ENCODE data around the gene DIP2A. TPM values are rescaled to one million over a fixed set of nuclear protein-coding genes. Genes with fewer than 3 reads are reported as not detected.

DIP2A gene
- polyA plus RNA-seq, 1 donor from 2014 or later: 45.0 TPM

DNA sequence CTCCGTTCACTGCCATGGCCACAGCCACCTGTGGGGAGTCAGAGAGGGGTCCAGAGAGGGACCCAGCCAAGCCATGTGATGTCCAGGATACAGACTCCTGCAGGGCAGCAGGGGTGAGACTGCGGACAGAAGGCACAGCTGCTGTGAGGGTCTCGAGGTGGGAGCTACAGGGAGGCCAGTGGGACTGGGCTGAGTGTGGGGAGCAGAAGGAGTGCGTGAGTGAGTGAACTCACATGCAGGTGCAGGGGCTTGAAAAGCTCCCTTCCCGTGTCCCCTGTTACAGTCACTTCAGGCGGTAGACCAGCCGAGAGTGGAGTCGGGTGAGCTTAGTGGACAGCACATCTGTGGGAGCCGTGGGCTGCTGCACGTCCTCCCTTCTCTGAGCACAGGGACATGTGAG lies 103.8 kb downstream of the DIP2A start:
- TF ChIP-seq, protein P1, sequence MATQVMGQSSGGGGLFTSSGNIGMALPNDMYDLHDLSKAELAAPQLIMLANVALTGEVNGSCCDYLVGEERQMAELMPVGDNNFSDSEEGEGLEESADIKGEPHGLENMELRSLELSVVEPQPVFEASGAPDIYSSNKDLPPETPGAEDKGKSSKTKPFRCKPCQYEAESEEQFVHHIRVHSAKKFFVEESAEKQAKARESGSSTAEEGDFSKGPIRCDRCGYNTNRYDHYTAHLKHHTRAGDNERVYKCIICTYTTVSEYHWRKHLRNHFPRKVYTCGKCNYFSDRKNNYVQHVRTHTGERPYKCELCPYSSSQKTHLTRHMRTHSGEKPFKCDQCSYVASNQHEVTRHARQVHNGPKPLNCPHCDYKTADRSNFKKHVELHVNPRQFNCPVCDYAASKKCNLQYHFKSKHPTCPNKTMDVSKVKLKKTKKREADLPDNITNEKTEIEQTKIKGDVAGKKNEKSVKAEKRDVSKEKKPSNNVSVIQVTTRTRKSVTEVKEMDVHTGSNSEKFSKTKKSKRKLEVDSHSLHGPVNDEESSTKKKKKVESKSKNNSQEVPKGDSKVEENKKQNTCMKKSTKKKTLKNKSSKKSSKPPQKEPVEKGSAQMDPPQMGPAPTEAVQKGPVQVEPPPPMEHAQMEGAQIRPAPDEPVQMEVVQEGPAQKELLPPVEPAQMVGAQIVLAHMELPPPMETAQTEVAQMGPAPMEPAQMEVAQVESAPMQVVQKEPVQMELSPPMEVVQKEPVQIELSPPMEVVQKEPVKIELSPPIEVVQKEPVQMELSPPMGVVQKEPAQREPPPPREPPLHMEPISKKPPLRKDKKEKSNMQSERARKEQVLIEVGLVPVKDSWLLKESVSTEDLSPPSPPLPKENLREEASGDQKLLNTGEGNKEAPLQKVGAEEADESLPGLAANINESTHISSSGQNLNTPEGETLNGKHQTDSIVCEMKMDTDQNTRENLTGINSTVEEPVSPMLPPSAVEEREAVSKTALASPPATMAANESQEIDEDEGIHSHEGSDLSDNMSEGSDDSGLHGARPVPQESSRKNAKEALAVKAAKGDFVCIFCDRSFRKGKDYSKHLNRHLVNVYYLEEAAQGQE (IDR thresholded peaks at IDR 0.05; ENCODE audit: borderline replicate concordance): no peak
- TF ChIP-seq EZH2 (IDR thresholded peaks at IDR 0.05; ENCODE audit: borderline replicate concordance, insufficient read depth, low read length, poor library complexity, severe bottlenecking) (no peak), EP300 (conservative IDR thresholded peaks at IDR 0.05; ENCODE audit: poor library complexity, severe bottlenecking) (no peak), MXI1 (conservative IDR thresholded peaks at IDR 0.05; ENCODE audit: poor library complexity, severe bottlenecking) (no peak), TAF1 (IDR thresholded peaks at IDR 0.05; ENCODE audit: low read depth) (no peak), SMC3 (conservative IDR thresholded peaks at IDR 0.05; ENCODE audit: poor library complexity) (no peak)
- Histone ChIP-seq H3K36me3 (ENCODE audit: insufficient read depth, low read length) (peaks cover 6% of the 10 kb centered on the region), H3K27ac (ENCODE audit: low read length) (no peak overlapping the region)

DNA sequence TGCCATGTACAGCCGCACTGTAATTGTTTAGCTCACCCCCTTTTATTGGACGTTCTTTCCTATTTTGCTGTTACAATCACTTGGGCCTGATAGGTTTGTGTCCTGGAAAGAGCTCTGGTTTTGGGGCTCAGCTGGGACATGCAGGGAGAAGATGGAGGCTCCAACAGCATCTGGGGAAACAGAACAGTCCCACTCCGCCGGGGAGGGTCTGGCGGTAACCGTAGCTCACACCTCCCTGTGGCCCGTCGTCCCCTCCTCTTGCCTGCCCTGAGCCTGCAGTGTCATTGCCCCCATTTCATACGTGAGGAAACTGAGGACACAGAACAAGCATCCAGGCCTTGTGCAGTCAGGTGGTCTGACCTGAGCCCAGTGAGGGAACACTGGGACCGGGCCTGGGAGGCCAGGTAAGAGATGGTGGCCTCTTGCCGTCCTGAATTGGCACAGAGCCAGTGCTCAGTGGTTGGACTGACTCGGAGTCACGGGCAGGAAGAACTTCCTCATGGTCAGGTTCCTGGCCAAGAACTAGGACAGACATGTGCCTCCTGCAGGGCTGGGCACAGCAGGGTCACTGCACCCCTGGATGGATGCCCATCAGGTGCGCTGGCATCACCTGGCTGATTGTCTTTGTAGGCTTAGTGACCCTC lies 104.4 kb downstream of the DIP2A start:
- Histone ChIP-seq H3K9me2 (ENCODE audit: insufficient read depth, low read length) (no peaks in the 10 kb centered on the region), H3K9me3 (ENCODE audit: low read length) (no peaks in the 10 kb centered on the region), H3K79me2 (replicated peaks; ENCODE audit: insufficient read depth, low read length) (no peaks in the 10 kb centered on the region), H3K4me2 (ENCODE audit: low read length) (no peak overlapping the region), H3K27me3 (ENCODE audit: insufficient read depth, low read depth, low read length) (no peaks in the 10 kb centered on the region), H3K36me3 (ENCODE audit: insufficient read depth, low read length) (peaks cover 11% of the 10 kb centered on the region), H4K20me1 (ENCODE audit: insufficient read depth) (no peaks in the 10 kb centered on the region), H3K27ac (ENCODE audit: low read length) (no peak overlapping the region), H3K9ac (ENCODE audit: low read length) (no peak overlapping the region), H3F3A (ENCODE audit: insufficient read depth, low read length, poor library complexity, severe bottlenecking) (no peaks in the 10 kb centered on the region), H3K4me3 (ENCODE audit: low read length) (no peak overlapping the region), H2AFZ (ENCODE audit: low read depth, low read length) (no peak overlapping the region)
- TF ChIP-seq POLR2AphosphoS5 (IDR thresholded peaks at IDR 0.05) (no peak), TAF1 (IDR thresholded peaks at IDR 0.05; ENCODE audit: low read depth) (no peak), EP300 (conservative IDR thresholded peaks at IDR 0.05; ENCODE audit: poor library complexity, severe bottlenecking) (no peak), RAD21 (conservative IDR thresholded peaks at IDR 0.05) (no peak), SMC3 (conservative IDR thresholded peaks at IDR 0.05; ENCODE audit: poor library complexity) (no peak)
- TF ChIP-seq, protein P1 (IDR thresholded peaks at IDR 0.05; ENCODE audit: borderline replicate concordance): no peak
- TF ChIP-seq, protein P2, sequence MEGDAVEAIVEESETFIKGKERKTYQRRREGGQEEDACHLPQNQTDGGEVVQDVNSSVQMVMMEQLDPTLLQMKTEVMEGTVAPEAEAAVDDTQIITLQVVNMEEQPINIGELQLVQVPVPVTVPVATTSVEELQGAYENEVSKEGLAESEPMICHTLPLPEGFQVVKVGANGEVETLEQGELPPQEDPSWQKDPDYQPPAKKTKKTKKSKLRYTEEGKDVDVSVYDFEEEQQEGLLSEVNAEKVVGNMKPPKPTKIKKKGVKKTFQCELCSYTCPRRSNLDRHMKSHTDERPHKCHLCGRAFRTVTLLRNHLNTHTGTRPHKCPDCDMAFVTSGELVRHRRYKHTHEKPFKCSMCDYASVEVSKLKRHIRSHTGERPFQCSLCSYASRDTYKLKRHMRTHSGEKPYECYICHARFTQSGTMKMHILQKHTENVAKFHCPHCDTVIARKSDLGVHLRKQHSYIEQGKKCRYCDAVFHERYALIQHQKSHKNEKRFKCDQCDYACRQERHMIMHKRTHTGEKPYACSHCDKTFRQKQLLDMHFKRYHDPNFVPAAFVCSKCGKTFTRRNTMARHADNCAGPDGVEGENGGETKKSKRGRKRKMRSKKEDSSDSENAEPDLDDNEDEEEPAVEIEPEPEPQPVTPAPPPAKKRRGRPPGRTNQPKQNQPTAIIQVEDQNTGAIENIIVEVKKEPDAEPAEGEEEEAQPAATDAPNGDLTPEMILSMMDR (IDR thresholded peaks at IDR 0.05; ENCODE audit: poor library complexity, severe bottlenecking): no peak

More for the DNA sequence above, 103.8 kb downstream of the DIP2A start:
- Histone ChIP-seq H3K9me2 (ENCODE audit: insufficient read depth, low read length) (no peaks in the 10 kb centered on the region), H4K20me1 (ENCODE audit: insufficient read depth) (no peaks in the 10 kb centered on the region), H3K9me3 (ENCODE audit: low read length) (no peaks in the 10 kb centered on the region), H3K4me2 (ENCODE audit: low read length) (no peak overlapping the region), H3K79me2 (replicated peaks; ENCODE audit: insufficient read depth, low read length) (no peaks in the 10 kb centered on the region), H3K9ac (ENCODE audit: low read length) (no peak overlapping the region), H3K4me3 (ENCODE audit: low read length) (no peak overlapping the region), H3F3A (ENCODE audit: insufficient read depth, low read length, poor library complexity, severe bottlenecking) (no peaks in the 10 kb centered on the region), H3K27me3 (ENCODE audit: insufficient read depth, low read depth, low read length) (no peaks in the 10 kb centered on the region), H2AFZ (ENCODE audit: low read depth, low read length) (no peak overlapping the region)
